CD8-positive, alpha-beta memory T cell (primary cell): ENCODE measurements around the gene DPYSL5. TPM values are rescaled to one million over a fixed set of nuclear protein-coding genes. Genes with fewer than 3 reads are reported as not detected.

Experiments
- CTCF ChIA-PET: fragments of 350-600 bp; sonication (Branson Sonifier 250); formaldehyde crosslinking; loops from one replicate; lab custom pipeline; 2021; ENCODE audit warnings: antibody characterized with exemption; lab: Charles Lee
- POLR2A ChIA-PET: fragments of 350-600 bp; sonication (Branson Sonifier 250); formaldehyde crosslinking; loops from one replicate; lab custom pipeline; 2021; ENCODE audit warnings: antibody characterized with exemption; lab: Charles Lee
- DNase-seq, 5 donors: peaks; one replicate each; pipeline versions ENCODE4 v3.0.0 to v3.0.0-alpha.2; 2020 to 2022; ENCODE audit warnings: mixed read lengths in 1 of 5
- H3K27ac ChIP-seq: one replicate; pipeline ENCODE4 v1.7.0; 2013; ENCODE audit warnings: low read depth, mild to moderate bottlenecking, low read length, moderate library complexity
- H3K27me3 ChIP-seq: 2 replicates; pipeline ENCODE4 v1.7.0; 2013; ENCODE audit warnings: low read length, mild to moderate bottlenecking; ENCODE audit not compliant: insufficient read depth, poor library complexity, severe bottlenecking
- H3K36me3 ChIP-seq: 2 replicates; pipeline ENCODE4 v1.7.0; 2013; ENCODE audit warnings: mild to moderate bottlenecking, low read length, moderate library complexity; ENCODE audit not compliant: insufficient read depth
- H3K4me1 ChIP-seq: 2 replicates; pipeline ENCODE4 v1.7.0; 2013; ENCODE audit warnings: mild to moderate bottlenecking, low read length, moderate library complexity; ENCODE audit not compliant: insufficient read depth
- H3K4me3 ChIP-seq: 2 replicates; pipeline ENCODE4 v1.7.0; 2013; ENCODE audit warnings: mild to moderate bottlenecking, low read length
- H3K9me3 ChIP-seq: 2 replicates; pipeline ENCODE4 v1.7.0; 2013; ENCODE audit warnings: mild to moderate bottlenecking, low read length
- H3K27ac Mint-ChIP-seq, 8 donors: one replicate each; pipeline ENCODE4 v1.8.0; 2020 to 2021; ENCODE audit warnings: mixed read lengths in 8 of 8, mild to moderate bottlenecking in 6 of 8, inconsistent platforms in 3 of 8, moderate library complexity in 3 of 8
- H3K27me3 Mint-ChIP-seq, 2 donors: one replicate each; pipeline ENCODE4 v1.8.0; 2020 to 2021; ENCODE audit warnings: mixed read lengths in 2 of 2, mild to moderate bottlenecking in 1 of 2, moderate library complexity in 1 of 2
- H3K36me3 Mint-ChIP-seq, 3 donors: one replicate each; pipeline ENCODE4 v1.8.0; 2020 to 2021; ENCODE audit warnings: mixed read lengths in 3 of 3, inconsistent platforms in 1 of 3, mild to moderate bottlenecking in 1 of 3
- H3K4me1 Mint-ChIP-seq, 3 donors: one replicate each; pipeline ENCODE4 v1.8.0; 2020 to 2021; ENCODE audit warnings: mixed read lengths in 3 of 3, inconsistent platforms in 1 of 3, mild to moderate bottlenecking in 1 of 3
- H3K4me3 Mint-ChIP-seq, 7 donors: one replicate each; pipeline ENCODE4 v1.8.0; 2020 to 2021; ENCODE audit warnings: mixed read lengths in 7 of 7, mild to moderate bottlenecking in 6 of 7, moderate library complexity in 4 of 7, inconsistent platforms in 2 of 7
- H3K9me3 Mint-ChIP-seq, 5 donors: one replicate each; pipeline ENCODE4 v1.8.0; 2020 to 2022; ENCODE audit warnings: mixed read lengths in 5 of 5, mild to moderate bottlenecking in 3 of 5, moderate library complexity in 2 of 5, inconsistent platforms in 1 of 5
- polyA plus RNA-seq: library from polyadenylated mRNA; unstranded; fragments of 300-500 nt; fragmentation: Illumina TruSeq; gene quantifications from one replicate; pipeline ENCODE4 v1.2.3, GENCODE V29; 2021
- total RNA-seq, 2 experiments: library from RNA; stranded (reverse); gene quantifications; one replicate each; pipeline ENCODE4 v1.2.3, GENCODE V29; 2021

DPYSL5 gene
- total and polyA plus RNA-seq, 3 experiments from 2014 or later: not detected

GRCh38 chr2:26974352-26974751 lies 126.4 kb downstream of the DPYSL5 start:
- Mint-ChIP-seq H3K27ac (no peak overlapping the region), H3K4me1 (peaks cover 11 to 18% (median 17%) of the 10 kb centered on the region in 3 donors), H3K36me3 (no peaks in the 10 kb centered on the region), H3K27me3 (peaks cover 7 to 18% of the 10 kb centered on the region in 2 donors), H3K9me3 (no peaks in the 10 kb centered on the region), H3K4me3 (no peak overlapping the region)
- H3K9me3 ChIP-seq: no peaks in the 10 kb centered on the region
- no peak overlapping the region for H3K4me3 ChIP-seq
- CTCF ChIA-PET: no interaction called here
- no peaks in the 10 kb centered on the region for H3K36me3 ChIP-seq
- H3K27me3 ChIP-seq: no peaks in the 10 kb centered on the region
- POLR2A ChIA-PET: no interaction called here
- no peak for DNase-seq
- peaks cover 7% of the 10 kb centered on the region for H3K4me1 ChIP-seq
- H3K27ac ChIP-seq: peak overlapping the region; percentile 40

GRCh38 chr2:26975102-26975501 lies 127.2 kb downstream of the DPYSL5 start:
- Mint-ChIP-seq H3K4me3 (no peak overlapping the region), H3K27ac (peak overlapping the region in 1 of 8 donors; percentile 50), H3K27me3 (peaks cover 5 to 18% of the 10 kb centered on the region in 2 donors), H3K9me3 (no peaks in the 10 kb centered on the region), H3K36me3 (no peaks in the 10 kb centered on the region), H3K4me1 (peaks cover 8 to 11% (median 11%) of the 10 kb centered on the region in 3 donors)
- ChIA-PET CTCF (interaction anchor here (2.5 kb wide), 1 partner anchor 13 kb away, joined by 14 read pairs; no protein-coding TSS in a partner anchor), POLR2A (no interaction called here)
- Histone ChIP-seq H3K9me3 (no peaks in the 10 kb centered on the region), H3K27me3 (no peaks in the 10 kb centered on the region), H3K36me3 (no peaks in the 10 kb centered on the region), H3K4me3 (no peak overlapping the region), H3K4me1 (peaks cover 1% of the 10 kb centered on the region), H3K27ac (peak overlapping the region; percentile 1)
- no peak for DNase-seq

DNA sequence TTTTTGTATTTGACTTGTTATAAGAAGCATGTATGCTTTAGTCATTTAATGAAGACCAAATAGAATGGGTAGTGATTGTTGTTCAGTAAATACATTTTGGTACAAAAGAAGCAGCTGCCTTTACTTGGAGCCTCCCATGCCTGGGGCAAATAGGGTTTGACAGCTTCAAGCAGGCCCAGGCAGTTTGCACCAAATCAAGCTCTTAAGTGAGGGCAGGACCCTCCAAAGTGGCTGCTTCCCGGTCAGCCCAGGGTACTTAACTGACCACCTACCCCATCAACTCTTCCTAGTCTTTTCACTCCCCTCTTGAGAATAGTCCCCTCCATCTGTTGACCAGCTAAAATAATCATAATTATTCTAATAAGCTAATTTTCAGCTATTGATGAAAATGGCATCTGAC lies 127.7 kb downstream of the DPYSL5 start:
- H3K27me3 Mint-ChIP-seq: peaks cover 5 to 18% of the 10 kb centered on the region in 2 donors
- Histone ChIP-seq H3K4me3 (no peak overlapping the region), H3K9me3 (no peaks in the 10 kb centered on the region), H3K27me3 (no peaks in the 10 kb centered on the region), H3K27ac (peak overlapping the region; percentile 1), H3K36me3 (no peaks in the 10 kb centered on the region), H3K4me1 (no peaks in the 10 kb centered on the region)
- ChIA-PET CTCF (interaction anchor here (2.5 kb wide), 1 partner anchor 13 kb away, joined by 14 read pairs; no protein-coding TSS in a partner anchor), POLR2A (no interaction called here)
- no peaks in the 10 kb centered on the region for H3K9me3 Mint-ChIP-seq
- H3K4me1 Mint-ChIP-seq: peaks cover 8 to 10% (median 9%) of the 10 kb centered on the region in 3 donors
- no peak overlapping the region for H3K27ac Mint-ChIP-seq
- no peak overlapping the region for H3K4me3 Mint-ChIP-seq
- DNase-seq: no peak
- H3K36me3 Mint-ChIP-seq: no peaks in the 10 kb centered on the region

DNA sequence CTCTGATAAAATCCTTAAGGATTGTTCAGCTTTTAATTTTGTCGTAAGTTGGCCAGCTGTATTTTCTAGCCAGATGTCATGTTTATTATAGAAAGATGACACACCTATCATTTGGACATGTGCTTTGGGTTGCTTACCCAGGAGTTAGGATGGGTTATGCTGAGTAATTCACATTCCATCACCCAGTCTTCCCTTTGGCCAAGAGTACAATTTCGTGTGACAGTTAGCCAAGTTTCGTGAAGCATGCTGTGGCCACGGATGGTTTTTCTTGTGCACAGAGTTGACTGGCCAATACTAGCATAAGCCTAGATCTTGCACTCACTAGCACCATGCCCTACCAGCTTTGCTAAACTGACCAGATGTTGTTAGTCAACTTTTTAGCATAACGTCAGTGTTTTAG lies 128.3 kb downstream of the DPYSL5 start:
- H3K27ac ChIP-seq: no peak overlapping the region
- ChIA-PET POLR2A (no interaction called here), CTCF (interaction anchor here (2.5 kb wide), 1 partner anchor 14 kb away, joined by 14 read pairs; no protein-coding TSS in a partner anchor)

DNA sequence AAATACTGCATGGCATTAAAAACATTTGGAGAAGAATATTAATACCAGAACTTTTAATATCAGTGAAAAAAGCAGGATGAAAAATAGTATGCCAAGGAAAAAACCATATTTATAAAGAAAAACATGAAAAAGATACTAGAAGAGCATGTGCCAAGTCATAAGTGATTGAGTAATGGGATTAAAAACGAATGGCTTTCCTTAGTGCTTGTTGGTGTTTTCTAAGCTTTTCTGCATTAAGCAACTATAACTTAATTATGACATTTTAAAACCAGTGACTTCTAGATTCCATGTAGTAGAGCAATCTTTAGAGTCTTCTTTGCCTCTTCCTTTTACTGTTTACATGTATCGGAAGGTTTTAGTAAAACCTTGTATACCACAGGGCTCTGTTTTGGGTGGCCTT lies 129.1 kb downstream of the DPYSL5 start:
- ChIA-PET CTCF (interaction anchor here (1.2 to 2.5 kb wide), 3 partner anchors 15 to 214 kb away, joined by 3 to 14 read pairs (median 3); no protein-coding TSS in a partner anchor), POLR2A (no interaction called here)
- H3K36me3 ChIP-seq: no peaks in the 10 kb centered on the region
- H3K36me3 Mint-ChIP-seq: no peaks in the 10 kb centered on the region
- H3K4me3 Mint-ChIP-seq: no peak overlapping the region
- H3K27ac Mint-ChIP-seq: no peak overlapping the region
- no peak for DNase-seq
- no peaks in the 10 kb centered on the region for H3K4me1 ChIP-seq
- H3K27me3 Mint-ChIP-seq: peaks cover 0 to 18% of the 10 kb centered on the region in 2 donors
- H3K4me1 Mint-ChIP-seq: peaks cover 0 to 3% (median 0%) of the 10 kb centered on the region in 3 donors
- H3K27me3 ChIP-seq: no peaks in the 10 kb centered on the region
- H3K9me3 Mint-ChIP-seq: no peaks in the 10 kb centered on the region
- no peaks in the 10 kb centered on the region for H3K9me3 ChIP-seq
- no peak overlapping the region for H3K4me3 ChIP-seq
- H3K27ac ChIP-seq: no peak overlapping the region

More for the DNA sequence above, 128.3 kb downstream of the DPYSL5 start:
- no peak overlapping the region for H3K4me3 ChIP-seq
- no peaks in the 10 kb centered on the region for H3K36me3 ChIP-seq
- DNase-seq: no peak
- Mint-ChIP-seq H3K4me3 (no peak overlapping the region), H3K27ac (no peak overlapping the region), H3K36me3 (no peaks in the 10 kb centered on the region), H3K4me1 (peaks cover 5% of the 10 kb centered on the region in 3 donors), H3K9me3 (no peaks in the 10 kb centered on the region), H3K27me3 (peaks cover 2 to 18% of the 10 kb centered on the region in 2 donors)
- H3K27me3 ChIP-seq: no peaks in the 10 kb centered on the region
- no peaks in the 10 kb centered on the region for H3K9me3 ChIP-seq
- H3K4me1 ChIP-seq: no peaks in the 10 kb centered on the region

DNA sequence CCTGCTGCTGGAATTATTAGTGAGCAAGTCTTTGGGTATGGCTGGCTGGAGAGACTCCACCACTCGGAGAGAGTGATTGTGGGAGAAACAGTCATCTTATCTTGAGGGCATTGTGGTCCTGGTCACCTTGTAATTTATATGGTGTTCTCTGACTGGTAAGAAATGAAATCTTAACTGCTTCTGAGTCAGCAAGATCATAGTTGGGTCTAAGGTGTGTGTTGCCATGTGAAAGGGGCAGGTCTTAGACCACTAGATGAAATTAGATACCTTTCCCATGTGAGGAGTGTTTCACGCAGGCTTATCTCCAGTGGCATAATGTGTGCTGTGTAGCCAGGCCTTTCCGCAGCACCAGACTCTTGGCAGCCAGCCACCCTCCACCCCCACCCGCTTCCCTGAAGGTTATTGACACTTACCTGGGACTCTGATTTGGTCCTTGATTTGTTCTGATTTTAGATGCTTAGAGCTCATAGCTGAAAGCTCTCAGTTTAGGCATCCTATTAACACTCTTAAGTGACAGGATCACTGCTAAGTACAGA lies 130.2 kb downstream of the DPYSL5 start:
- DNase-seq: no peak
- no peaks in the 10 kb centered on the region for H3K9me3 Mint-ChIP-seq
- H3K4me1 Mint-ChIP-seq: peaks cover 0 to 4% (median 0%) of the 10 kb centered on the region in 3 donors
- POLR2A ChIA-PET: no interaction called here
- CTCF ChIA-PET: interaction anchor here (1.2 to 1.4 kb wide), 2 partner anchors 132 to 213 kb away, joined by 3 read pairs; no protein-coding TSS in a partner anchor
- Histone ChIP-seq H3K9me3 (no peaks in the 10 kb centered on the region), H3K4me3 (no peak overlapping the region), H3K36me3 (no peaks in the 10 kb centered on the region), H3K27ac (no peak overlapping the region), H3K4me1 (no peaks in the 10 kb centered on the region), H3K27me3 (no peaks in the 10 kb centered on the region)
- no peaks in the 10 kb centered on the region for H3K36me3 Mint-ChIP-seq
- peaks cover 0 to 18% of the 10 kb centered on the region in 2 donors for H3K27me3 Mint-ChIP-seq
- H3K27ac Mint-ChIP-seq: no peak overlapping the region
- no peak overlapping the region for H3K4me3 Mint-ChIP-seq

DNA sequence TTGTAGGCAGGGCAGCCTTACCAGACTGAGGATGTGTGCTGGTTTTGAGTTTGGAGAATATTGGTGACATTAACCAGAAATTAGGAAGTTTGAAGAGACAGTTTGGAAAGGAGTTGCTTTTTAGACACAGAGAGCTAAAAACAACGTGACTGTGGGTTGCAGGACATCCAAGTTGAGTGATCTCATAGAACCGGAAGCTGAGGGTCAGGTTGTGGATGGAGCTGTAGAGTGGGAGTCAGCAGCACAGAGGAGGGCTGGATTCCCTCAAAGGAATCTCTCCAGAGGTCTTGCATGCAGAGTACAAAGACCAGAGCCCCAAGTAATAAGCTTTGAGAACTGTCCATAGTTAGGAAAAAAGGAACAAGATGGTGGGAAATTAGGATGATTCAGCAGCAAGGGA lies 131.8 kb downstream of the DPYSL5 start:
- Mint-ChIP-seq H3K36me3 (no peaks in the 10 kb centered on the region), H3K9me3 (no peaks in the 10 kb centered on the region), H3K4me1 (peaks cover 0 to 4% (median 0%) of the 10 kb centered on the region in 3 donors), H3K27ac (no peak overlapping the region), H3K4me3 (no peak overlapping the region), H3K27me3 (peaks cover 0 to 12% of the 10 kb centered on the region in 2 donors)
- no peak overlapping the region for H3K27ac ChIP-seq
- H3K27me3 ChIP-seq: no peaks in the 10 kb centered on the region
- no peaks in the 10 kb centered on the region for H3K36me3 ChIP-seq
- DNase-seq: no peak
- no peaks in the 10 kb centered on the region for H3K9me3 ChIP-seq
- POLR2A ChIA-PET: no interaction called here
- H3K4me3 ChIP-seq: no peak overlapping the region
- no peaks in the 10 kb centered on the region for H3K4me1 ChIP-seq
- CTCF ChIA-PET: interaction anchor here (1.1 kb wide), 1 partner anchor 324 kb away, joined by 3 read pairs; no protein-coding TSS in a partner anchor

DNA sequence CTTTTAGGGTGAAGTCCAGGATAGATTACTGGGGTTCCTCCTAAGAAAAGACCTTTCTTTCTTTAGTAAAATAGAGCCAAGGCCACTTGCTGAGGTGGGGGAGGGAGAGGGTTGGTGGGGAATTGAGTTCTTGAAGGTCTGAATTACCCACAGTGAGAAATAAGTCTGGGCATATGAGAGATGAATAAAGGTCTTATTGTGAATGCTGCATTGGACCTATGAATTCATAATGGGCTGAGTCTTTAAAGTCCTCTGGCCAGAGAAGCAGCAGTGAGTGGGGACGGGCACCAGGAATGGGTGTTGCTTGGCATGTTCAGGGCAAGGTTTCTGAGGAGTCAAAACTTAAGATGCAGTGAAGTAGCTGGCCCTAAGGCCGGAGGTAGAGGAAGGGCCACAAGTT lies 133.0 kb downstream of the DPYSL5 start:
- Mint-ChIP-seq H3K27ac (peak overlapping the region in 1 of 8 donors; percentile 69), H3K4me1 (peaks cover 0 to 4% (median 0%) of the 10 kb centered on the region in 3 donors), H3K9me3 (no peaks in the 10 kb centered on the region), H3K4me3 (no peak overlapping the region), H3K36me3 (no peaks in the 10 kb centered on the region), H3K27me3 (peaks cover 0 to 9% of the 10 kb centered on the region in 2 donors)
- ChIA-PET CTCF (no interaction called here), POLR2A (no interaction called here)
- no peaks in the 10 kb centered on the region for H3K4me1 ChIP-seq
- H3K9me3 ChIP-seq: no peaks in the 10 kb centered on the region
- H3K4me3 ChIP-seq: no peak overlapping the region
- H3K36me3 ChIP-seq: no peaks in the 10 kb centered on the region
- H3K27me3 ChIP-seq: no peaks in the 10 kb centered on the region
- no peak for DNase-seq
- no peak overlapping the region for H3K27ac ChIP-seq
